ENCODE data around the gene TFR2.

The TFR2 gene

GRCh38 chr7:100609958-100610357 lies 31.4 kb downstream of the TFR2 start:
- DNase-seq (ENCODE audit: low read depth, low spot score), result no peak
- no peak overlapping the region for H3K4me3 ChIP-seq (ENCODE audit: low read depth, low read length)
- ChIA-PET CTCF (no interaction called here), POLR2A (no interaction called here)
- no peak for TF ChIP-seq CTCF (IDR thresholded peaks at IDR 0.05; ENCODE audit: insufficient read depth, low read length, missing control alignments)

- ChIA-PET POLR2A (interaction anchor here (0.6 kb wide), 2 partner anchors 69 to 515 kb away, joined by 3 to 4 read pairs; no protein-coding TSS in a partner anchor), CTCF (interaction anchor here (5.5 kb wide), 1 partner anchor 84 kb away, joined by 33 read pairs; no protein-coding TSS in a partner anchor)
- no peak overlapping the region for H3K4me3 ChIP-seq (ENCODE audit: low read depth, low read length)
- no peak for TF ChIP-seq CTCF (IDR thresholded peaks at IDR 0.05; ENCODE audit: insufficient read depth, low read length, missing control alignments)
- no peak for DNase-seq (ENCODE audit: low read depth, low spot score)
These were observed 34.2 kb downstream of the TFR2 start for GRCh38 chr7:100607111-100607510.

- DNase-seq (ENCODE audit: low read depth, low spot score), result no peak
- POLR2A ChIA-PET, result interaction anchor here (1.0 kb wide), 1 partner anchor 70 kb away, joined by 3 read pairs; no protein-coding TSS in a partner anchor
- H3K4me3 ChIP-seq (ENCODE audit: low read depth, low read length), result no peak overlapping the region
- no peak for TF ChIP-seq CTCF (IDR thresholded peaks at IDR 0.05; ENCODE audit: insufficient read depth, low read length, missing control alignments)
- CTCF ChIA-PET, result interaction anchor here (0.8 to 5.5 kb wide), 4 partner anchors 17 to 245 kb away, joined by 3 to 33 read pairs (median 4); no protein-coding TSS in a partner anchor
These were observed 35.0 kb downstream of the TFR2 start for GRCh38 chr7:100606313-100606712.

- H3K4me3 ChIP-seq (ENCODE audit: low read depth, low read length), result peak overlapping the region; percentile 98
- ChIA-PET CTCF (interaction anchor here (1.0 to 5.5 kb wide), 7 partner anchors 8 to 200 kb away, joined by 3 to 33 read pairs (median 3); partner anchors contain the start of gene POP7), POLR2A (no interaction called here)
- no peak for TF ChIP-seq CTCF (IDR thresholded peaks at IDR 0.05; ENCODE audit: insufficient read depth, low read length, missing control alignments)
- DNase-seq (ENCODE audit: low read depth, low spot score), result no peak
These were observed 36.1 kb downstream of the TFR2 start for GRCh38 chr7:100604976-100605911.

- peak; percentile 48 for TF ChIP-seq CTCF (IDR thresholded peaks at IDR 0.05; ENCODE audit: insufficient read depth, low read length, missing control alignments)
- no peak for DNase-seq (ENCODE audit: low read depth, low spot score)
- peak overlapping the region; percentile 98 for H3K4me3 ChIP-seq (ENCODE audit: low read depth, low read length)
- ChIA-PET CTCF (interaction anchor here (0.6 to 5.5 kb wide), 10 partner anchors 8 to 139 kb away, joined by 3 to 33 read pairs (median 4); partner anchors contain the start of genes MOSPD3 and POP7), POLR2A (interaction anchor here (1.3 to 3.2 kb wide), 3 partner anchors 8 to 19 kb away, joined by 4 to 48 read pairs (median 10); partner anchors contain the start of genes FBXO24, LRCH4 and MOSPD3)
These were observed 37.0 kb downstream of the TFR2 start for GRCh38 chr7:100604028-100604975.

Measured in AG04449 (cell line).